H9 (cell line): ENCODE results near the gene MIPOL1. TPM values are rescaled to one million over a fixed set of nuclear protein-coding genes. Genes with fewer than 3 reads are reported as not detected.

Experiments used
- DNase-seq: peaks from one replicate; pipeline ENCODE4 v3.0.0-alpha.2; 2017
- H2AFZ ChIP-seq: one replicate; pipeline ENCODE4 v1.6.1; 2013; ENCODE audit warnings: mild to moderate bottlenecking, low read length, control low read depth, moderate library complexity
- H2AK5ac ChIP-seq: 2 replicates; pipeline ENCODE4 v1.6.1; 2013; ENCODE audit warnings: low read length, control low read depth, mixed read lengths; ENCODE audit not compliant: insufficient read length
- H2BK120ac ChIP-seq: one replicate; pipeline ENCODE4 v1.6.1; 2013; ENCODE audit warnings: low read depth, mild to moderate bottlenecking, low read length, control low read depth, inconsistent platforms; ENCODE audit not compliant: poor library complexity, severe bottlenecking
- H2BK12ac ChIP-seq: 2 replicates; pipeline ENCODE4 v1.6.1; 2013; ENCODE audit warnings: low read length, control low read depth, mixed read lengths, low read depth; ENCODE audit not compliant: insufficient read length
- H2BK15ac ChIP-seq: 2 replicates; pipeline ENCODE4 v1.6.1; 2013; ENCODE audit warnings: low read depth, low read length, control low read depth
- H2BK20ac ChIP-seq: one replicate; pipeline ENCODE4 v1.6.1; 2013; ENCODE audit warnings: low read depth, mild to moderate bottlenecking, low read length, control low read depth, inconsistent platforms; ENCODE audit not compliant: poor library complexity, severe bottlenecking
- H2BK5ac ChIP-seq: 2 replicates; pipeline ENCODE4 v1.6.1; 2013; ENCODE audit warnings: low read length, control low read depth, mixed read lengths; ENCODE audit not compliant: insufficient read length
- H3K14ac ChIP-seq: 2 replicates; pipeline ENCODE4 v1.6.1; 2013; ENCODE audit warnings: low read length, control low read depth; ENCODE audit not compliant: insufficient read depth
- H3K18ac ChIP-seq: 2 replicates; pipeline ENCODE4 v1.6.1; 2013; ENCODE audit warnings: low read depth, mild to moderate bottlenecking, mixed read lengths, low read length, control low read depth; ENCODE audit not compliant: insufficient read length
- H3K23ac ChIP-seq: 2 replicates; pipeline ENCODE4 v1.6.1; 2013; ENCODE audit warnings: low read length, control low read depth, mixed read lengths, low read depth; ENCODE audit not compliant: insufficient read length
- H3K23me2 ChIP-seq: 2 replicates; pipeline ENCODE4 v1.6.1; 2013; ENCODE audit warnings: low read depth, mild to moderate bottlenecking, mixed read lengths, low read length, control low read depth; ENCODE audit not compliant: insufficient read length, poor library complexity, severe bottlenecking
- H3K27ac ChIP-seq: 2 replicates; pipeline ENCODE4 v1.5.1; 2013; ENCODE audit warnings: low read length, control low read depth, mixed read lengths, low read depth; ENCODE audit not compliant: insufficient read length
- H3K27me3 ChIP-seq: 2 replicates; pipeline ENCODE4 v1.6.1; 2013; ENCODE audit warnings: low read length, control low read depth, inconsistent platforms; ENCODE audit not compliant: insufficient read depth
- H3K4ac ChIP-seq: 2 replicates; pipeline ENCODE4 v1.6.1; 2013; ENCODE audit warnings: low read depth, mild to moderate bottlenecking, control low read depth, inconsistent platforms, low read length, moderate library complexity
- H3K4me1 ChIP-seq: 2 replicates; pipeline ENCODE4 v1.6.1; 2013; ENCODE audit warnings: low read length, control low read depth, inconsistent platforms; ENCODE audit not compliant: insufficient read depth
- H3K4me2 ChIP-seq: 2 replicates; pipeline ENCODE4 v1.6.1; 2013; ENCODE audit warnings: low read length, control low read depth, mixed read lengths; ENCODE audit not compliant: insufficient read length, insufficient read depth
- H3K56ac ChIP-seq: 2 replicates; pipeline ENCODE4 v1.6.1; 2013; ENCODE audit warnings: low read depth, mild to moderate bottlenecking, mixed read lengths, low read length, control low read depth; ENCODE audit not compliant: insufficient read length
- H3K79me1 ChIP-seq: 2 replicates; pipeline ENCODE4 v1.6.1; 2013; ENCODE audit warnings: low read depth, mild to moderate bottlenecking, moderate library complexity, low read length, control low read depth, inconsistent platforms; ENCODE audit not compliant: insufficient read depth, poor library complexity, severe bottlenecking
- H3K79me2 ChIP-seq: 2 replicates; pipeline ENCODE4 v1.6.1; 2013; ENCODE audit warnings: low read length, control low read depth, inconsistent platforms; ENCODE audit not compliant: insufficient read depth
- H3K9ac ChIP-seq: 2 replicates; pipeline ENCODE4 v1.6.1; 2013; ENCODE audit warnings: low read length, control low read depth, mixed read lengths; ENCODE audit not compliant: insufficient read length; ENCODE audit errors: extremely low read depth
- H3K9me3 ChIP-seq: one replicate; pipeline ENCODE4 v1.6.1; 2013; ENCODE audit warnings: low read depth, low read length, inconsistent platforms; ENCODE audit not compliant: control insufficient read depth
- H3T11ph ChIP-seq: one replicate; pipeline ENCODE4 v1.6.1; 2013; ENCODE audit warnings: mild to moderate bottlenecking, low read length, control low read depth, inconsistent platforms
- H4K20me1 ChIP-seq: one replicate; pipeline ENCODE4 v1.6.1; 2013; ENCODE audit not compliant: control insufficient read depth, insufficient read length, insufficient read depth
- H4K5ac ChIP-seq: 2 replicates; pipeline ENCODE4 v1.6.1; 2013; ENCODE audit warnings: low read depth, mild to moderate bottlenecking, mixed read lengths, low read length, control low read depth; ENCODE audit not compliant: insufficient read length
- H4K8ac ChIP-seq: replicated peaks from 2 replicates; pipeline ENCODE4 v1.6.1; 2013; ENCODE audit warnings: low read length, control low read depth, mixed read lengths, low read depth; ENCODE audit not compliant: insufficient read length
- H4K91ac ChIP-seq: 2 replicates; pipeline ENCODE4 v1.6.1; 2013; ENCODE audit warnings: low read depth, mild to moderate bottlenecking, moderate library complexity, mixed read lengths, low read length, control low read depth; ENCODE audit not compliant: insufficient read length
- H3K27ac Mint-ChIP-seq, 3 experiments: 2 replicates in 2 of 3; 3 replicates in 1 of 3; pipeline ENCODE4 v1.8.0; 2020 to 2021; ENCODE audit warnings: mixed read lengths in 3 of 3, mild to moderate bottlenecking in 1 of 3, moderate library complexity in 1 of 3
- H3K27me3 Mint-ChIP-seq: 2 replicates; pipeline ENCODE4 v1.8.0; 2021; ENCODE audit warnings: low read depth, mild to moderate bottlenecking, moderate library complexity, mixed read lengths
- H3K36me3 Mint-ChIP-seq, 3 experiments: 2 replicates in 2 of 3; 3 replicates in 1 of 3; pipeline ENCODE4 v1.8.0; 2020 to 2021; ENCODE audit warnings: low read depth in 3 of 3, mixed read lengths in 3 of 3; ENCODE audit not compliant: insufficient read depth in 1 of 3
- H3K4me1 Mint-ChIP-seq, 2 experiments: 2 replicates each; pipeline ENCODE4 v1.8.0; 2020; ENCODE audit warnings: mixed read lengths in 2 of 2
- H3K4me3 Mint-ChIP-seq, 2 experiments: 2 replicates in 1 of 2; 3 replicates in 1 of 2; pipeline ENCODE4 v1.8.0; 2020 to 2021; ENCODE audit warnings: mild to moderate bottlenecking in 2 of 2, mixed read lengths in 2 of 2, moderate library complexity in 1 of 2
- H3K9me3 Mint-ChIP-seq, 2 experiments: 2 replicates in 1 of 2; 3 replicates in 1 of 2; pipeline ENCODE4 v1.8.0; 2020; ENCODE audit warnings: mild to moderate bottlenecking in 2 of 2, mixed read lengths in 2 of 2, moderate library complexity in 1 of 2
- CTCF ChIP-seq: fragments of 200-600 bp; sonication (generic); conservative IDR thresholded peaks from 3 replicates; pipeline ENCODE4 v1.8.0; 2021; ENCODE audit warnings: antibody characterized with exemption, mild to moderate bottlenecking
- WGBS: extraction: QIAGEN DNeasy Blood & Tissue Kit; methylation state at CpG from one replicate; pipeline ENCODE4 v1.1.7; 2013; ENCODE audit warnings: missing lambda C conversion rate, low lambda C conversion rate, mixed read lengths; ENCODE audit not compliant: insufficient read length; ENCODE audit errors: extremely low coverage; 5-methylcytosine and 5-hydroxymethylcytosine counted together
- total RNA-seq: library from RNA; stranded (reverse); gene quantifications from 2 replicates; pipeline ENCODE4 v1.2.1, GENCODE V29; 2021

MIPOL1 gene
- total RNA-seq, 1 experiment from 2014 or later = 15.6 TPM

- Histone ChIP-seq H2AK5ac (no peak overlapping the region), H3K9me3 (no peaks in the 10 kb centered on the region), H4K20me1 (no peaks in the 10 kb centered on the region), H2BK15ac (no peak overlapping the region), H2AFZ (no peak overlapping the region), H3K4ac (no peak overlapping the region), H3K23me2 (no peaks in the 10 kb centered on the region), H3K23ac (no peak overlapping the region), H4K8ac (no peak overlapping the region), H3K27me3 (no peaks in the 10 kb centered on the region; the same call in 1 of the 2 replicates), H2BK20ac (no peak overlapping the region), H3K9ac (no peak overlapping the region), H3T11ph (no peak overlapping the region), H3K27ac (no peak overlapping the region), H2BK5ac (no peak overlapping the region), H2BK12ac (no peak overlapping the region), H3K79me2 (no peaks in the 10 kb centered on the region), H3K4me2 (no peak overlapping the region), H3K14ac (no peak overlapping the region), H3K56ac (no peak overlapping the region), H3K18ac (no peak overlapping the region), H3K79me1 (no peaks in the 10 kb centered on the region), H2BK120ac (no peak overlapping the region), H3K4me1 (peaks cover 6% of the 10 kb centered on the region; the same call in 1 of the 2 replicates), H4K91ac (no peak overlapping the region), H4K5ac (no peak overlapping the region)
- no peaks in the 10 kb centered on the region for H3K36me3 Mint-ChIP-seq
- no peak overlapping the region for H3K27ac Mint-ChIP-seq
- no CpG with 5 or more reads among the region's 4 CpGs for WGBS
- H3K4me3 Mint-ChIP-seq = no peak overlapping the region
- no peak for TF ChIP-seq CTCF
- H3K4me1 Mint-ChIP-seq = peaks cover 7% of the 10 kb centered on the region in 2 experiments
- no peaks in the 10 kb centered on the region for H3K9me3 Mint-ChIP-seq
- no peaks in the 10 kb centered on the region for H3K27me3 Mint-ChIP-seq
- no peak for DNase-seq
Measured at GRCh38 chr14:37241198-37241597, 43.5 kb downstream of the MIPOL1 start.
